ENCODE data around the gene CACNA2D2. TPM values are rescaled to one million over a fixed set of nuclear protein-coding genes. Genes with fewer than 3 reads are reported as not detected.

Gene CACNA2D2
- total and polyA plus RNA-seq, 9 donors = 0.95 to 8.6 (median 3.8) TPM

DNA sequence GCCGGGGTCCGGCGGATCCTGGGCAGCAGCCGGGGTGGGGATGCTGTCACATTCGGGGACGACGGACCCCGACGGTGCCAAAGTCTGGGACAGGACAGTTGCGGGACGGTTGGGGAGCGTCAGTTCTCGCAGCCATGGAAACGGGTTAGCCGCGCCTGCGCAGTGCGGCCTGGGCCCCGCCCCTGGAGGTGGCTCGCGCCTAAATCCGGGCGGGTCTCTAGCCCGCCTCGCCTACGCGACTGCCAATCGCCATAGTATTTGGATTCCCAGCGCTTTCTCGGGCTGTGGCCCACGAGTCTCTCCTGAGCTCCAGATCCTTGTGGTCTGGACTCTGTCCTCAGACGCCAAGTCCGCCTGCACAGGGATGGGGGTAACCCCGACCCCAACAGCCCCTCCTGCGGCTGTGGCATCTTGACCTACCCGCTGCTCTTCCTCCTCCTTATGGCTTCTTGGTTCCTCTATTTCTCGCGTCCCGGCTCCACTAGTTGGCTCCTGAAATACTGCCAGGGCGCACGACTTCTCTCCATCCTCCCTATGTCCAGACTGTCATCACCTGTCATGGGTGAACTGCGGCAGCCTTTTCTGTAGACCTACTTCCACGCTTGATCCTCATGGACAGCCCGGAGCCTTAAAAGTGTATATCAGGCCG lies 157.7 kb downstream of the CACNA2D2 start, which contains the start of gene ZMYND10:
ZMYND10 (minus strand) TSS at position 147 of the 649 bp plus-strand sequence. CDS start 153 bp downstream, outside the sequence.
- WGBS, 3 donors = 5 to 11% (median 7%) methylated on average over 21 to 45 of the region's 45 CpGs
- H3K27ac ChIP-seq = no peak within 1 kb of the TSS
- DNase-seq = peak in 4 of 5 donors; percentile 59 to 80 (median 74)
- H3K9me3 ChIP-seq = no peaks in the 10 kb centered on the region
- H3K27me3 ChIP-seq = no peaks in the 10 kb centered on the region
- intact Hi-C loops (cut with DNase I) = loop anchor here in 3 of 4 donors (5.0 kb wide), 1 partner anchor 197 kb away; no protein-coding TSS in a partner anchor
- H3K4me3 ChIP-seq = peak within 1 kb of the TSS; percentile 15
- TF ChIP-seq POLR2A (IDR thresholded peaks at IDR 0.05) = no peak
- peaks cover 14% of the 10 kb centered on the region for H3K4me1 ChIP-seq (ENCODE audit: insufficient read depth)
- H3K36me3 ChIP-seq = no peaks in the 10 kb centered on the region

DNA sequence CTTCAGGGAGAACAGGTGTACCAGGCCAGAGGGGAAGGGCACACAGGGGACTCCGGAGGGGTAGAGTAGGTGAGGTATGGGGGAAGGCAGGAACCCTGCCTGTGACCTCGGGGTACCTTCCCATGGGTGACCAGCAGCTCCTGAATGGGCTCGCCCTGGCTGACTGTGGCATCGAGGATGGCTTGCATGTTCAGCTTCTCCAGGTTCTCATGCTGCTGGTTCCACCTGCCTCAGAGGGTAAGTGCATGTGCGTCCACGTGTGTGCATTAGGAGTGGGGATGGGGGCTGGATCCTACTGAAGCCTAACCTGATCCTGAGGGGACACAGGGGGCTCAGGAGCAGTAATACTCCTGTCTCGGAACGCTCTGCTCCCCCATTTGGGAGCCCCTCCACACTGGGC lies 158.4 kb downstream of the CACNA2D2 start:
- no peaks in the 10 kb centered on the region for H3K27me3 ChIP-seq
- H3K4me1 ChIP-seq (ENCODE audit: insufficient read depth) = peaks cover 17% of the 10 kb centered on the region
- no peak overlapping the region for H3K27ac ChIP-seq
- no peak for TF ChIP-seq EP300 (IDR thresholded peaks at IDR 0.05)
- no peak for TF ChIP-seq POLR2A (IDR thresholded peaks at IDR 0.05)
- TF ChIP-seq, protein P1, sequence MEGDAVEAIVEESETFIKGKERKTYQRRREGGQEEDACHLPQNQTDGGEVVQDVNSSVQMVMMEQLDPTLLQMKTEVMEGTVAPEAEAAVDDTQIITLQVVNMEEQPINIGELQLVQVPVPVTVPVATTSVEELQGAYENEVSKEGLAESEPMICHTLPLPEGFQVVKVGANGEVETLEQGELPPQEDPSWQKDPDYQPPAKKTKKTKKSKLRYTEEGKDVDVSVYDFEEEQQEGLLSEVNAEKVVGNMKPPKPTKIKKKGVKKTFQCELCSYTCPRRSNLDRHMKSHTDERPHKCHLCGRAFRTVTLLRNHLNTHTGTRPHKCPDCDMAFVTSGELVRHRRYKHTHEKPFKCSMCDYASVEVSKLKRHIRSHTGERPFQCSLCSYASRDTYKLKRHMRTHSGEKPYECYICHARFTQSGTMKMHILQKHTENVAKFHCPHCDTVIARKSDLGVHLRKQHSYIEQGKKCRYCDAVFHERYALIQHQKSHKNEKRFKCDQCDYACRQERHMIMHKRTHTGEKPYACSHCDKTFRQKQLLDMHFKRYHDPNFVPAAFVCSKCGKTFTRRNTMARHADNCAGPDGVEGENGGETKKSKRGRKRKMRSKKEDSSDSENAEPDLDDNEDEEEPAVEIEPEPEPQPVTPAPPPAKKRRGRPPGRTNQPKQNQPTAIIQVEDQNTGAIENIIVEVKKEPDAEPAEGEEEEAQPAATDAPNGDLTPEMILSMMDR (IDR thresholded peaks at IDR 0.05) = no peak
- peak overlapping the region; percentile 15 for H3K4me3 ChIP-seq
- intact Hi-C loops (cut with DNase I) = loop anchor here in 3 of 4 donors (5.0 kb wide), 1 partner anchor 197 kb away; no protein-coding TSS in a partner anchor
- no peaks in the 10 kb centered on the region for H3K36me3 ChIP-seq
- no peaks in the 10 kb centered on the region for H3K9me3 ChIP-seq
- DNase-seq = peak in 1 of 5 donors; percentile 31
- 47 to 56% (median 54%) methylated on average over 6 to 8 of the region's 8 CpGs for WGBS, 3 donors

DNA sequence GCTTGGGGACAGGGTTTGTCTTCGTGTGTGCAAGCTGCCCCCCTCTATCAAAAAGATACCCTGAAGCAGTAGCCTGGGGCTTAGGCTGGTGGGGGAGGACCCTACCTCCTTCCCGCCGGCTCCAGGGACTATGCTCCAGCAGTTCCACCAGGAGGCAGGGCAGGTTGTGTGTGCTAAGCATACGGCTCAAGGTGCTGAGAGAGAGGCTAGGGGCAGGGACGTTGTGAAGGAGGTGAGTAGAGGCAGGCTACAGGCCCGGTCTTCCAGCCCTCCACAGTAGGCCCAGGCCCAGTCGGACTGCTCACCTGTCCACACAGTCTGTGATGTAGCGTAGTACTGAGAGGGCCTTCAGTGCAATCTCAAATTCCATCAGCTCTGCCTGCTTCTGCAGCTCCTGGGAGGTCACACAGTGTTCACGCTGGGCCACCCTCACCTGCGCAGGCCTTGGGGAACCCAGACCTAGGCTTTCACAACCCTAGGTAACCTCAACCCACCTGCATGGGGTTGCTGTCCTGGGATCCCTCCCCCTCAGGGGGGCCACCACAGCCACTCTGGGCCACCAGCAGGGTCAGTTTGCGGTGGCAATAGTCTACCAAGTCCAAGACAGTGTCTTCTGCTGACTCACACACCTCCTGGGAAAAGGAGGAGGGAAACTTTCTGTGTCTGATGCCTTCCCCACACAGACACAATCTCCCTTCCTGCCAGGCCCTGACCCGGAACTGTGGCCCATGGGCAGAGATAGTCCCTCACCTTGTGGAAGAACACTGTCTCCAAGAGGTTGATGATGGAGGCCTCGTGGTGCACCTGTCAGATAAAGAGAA lies 160.4 kb downstream of the CACNA2D2 start:
- intact Hi-C loops (cut with DNase I) = no loop called here
- DNase-seq = peak in 1 of 5 donors; percentile 33
- peaks cover 17% of the 10 kb centered on the region for H3K4me1 ChIP-seq (ENCODE audit: insufficient read depth)
- 82 to 87% (median 83%) methylated on average over 12 to 13 of the region's 13 CpGs for WGBS, 3 donors
- no peaks in the 10 kb centered on the region for H3K36me3 ChIP-seq
- no peak overlapping the region for H3K4me3 ChIP-seq
- H3K27ac ChIP-seq = no peak overlapping the region
- TF ChIP-seq POLR2A (IDR thresholded peaks at IDR 0.05) (no peak), EP300 (IDR thresholded peaks at IDR 0.05) (no peak)
- TF ChIP-seq, protein P1 (IDR thresholded peaks at IDR 0.05) = no peak
- H3K27me3 ChIP-seq = no peaks in the 10 kb centered on the region
- no peaks in the 10 kb centered on the region for H3K9me3 ChIP-seq

DNA sequence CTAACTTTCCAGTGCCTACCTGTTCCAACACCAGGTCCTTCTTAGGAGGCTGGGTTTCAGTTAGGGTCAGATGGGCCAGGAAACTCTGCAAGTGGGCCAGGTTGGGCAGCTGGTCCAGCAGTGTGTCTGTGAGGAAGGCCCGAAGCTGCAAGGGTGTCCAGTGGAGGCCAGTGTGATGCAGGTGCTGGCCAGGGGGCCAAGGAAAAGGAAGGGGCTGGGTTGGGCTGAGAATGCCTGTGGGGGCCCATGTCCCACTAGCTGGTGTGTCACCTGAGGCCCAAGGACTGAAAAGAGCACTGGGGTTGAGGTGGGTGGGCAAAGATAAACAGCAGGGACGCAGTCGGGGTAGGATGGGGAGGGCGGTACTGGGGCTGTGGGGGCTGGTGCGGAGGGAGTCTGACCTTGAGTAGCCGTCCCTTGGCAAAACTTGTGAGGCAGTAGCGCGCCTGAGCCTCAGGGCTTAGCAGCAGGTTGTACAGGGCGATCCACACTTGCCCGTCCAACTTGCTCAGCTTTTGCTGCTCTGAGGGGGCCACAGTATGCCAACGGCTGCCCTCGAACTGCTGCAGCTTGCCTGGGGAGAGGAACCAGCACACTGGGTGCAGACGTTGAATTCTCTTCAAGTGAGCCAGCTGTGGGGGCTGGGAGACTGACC lies 161.3 kb downstream of the CACNA2D2 start:
- Histone ChIP-seq H3K27me3 (no peaks in the 10 kb centered on the region), H3K4me1 (ENCODE audit: insufficient read depth) (peaks cover 17% of the 10 kb centered on the region), H3K36me3 (no peaks in the 10 kb centered on the region), H3K27ac (no peak overlapping the region), H3K4me3 (no peak overlapping the region), H3K9me3 (no peaks in the 10 kb centered on the region)
- WGBS, 3 donors = 81 to 85% (median 82%) methylated on average over 13 of the region's 13 CpGs
- intact Hi-C loops (cut with DNase I) = no loop called here
- peak in 1 of 5 donors; percentile 36 for DNase-seq
- no peak for TF ChIP-seq EP300 (IDR thresholded peaks at IDR 0.05)
- TF ChIP-seq, protein P1 (IDR thresholded peaks at IDR 0.05) = no peak
- no peak for TF ChIP-seq POLR2A (IDR thresholded peaks at IDR 0.05)
